KMS-11 (cell line): ENCODE results near the gene AHRR.

Experiments used
- H2AFZ ChIP-seq: fragments of 200-600 bp; sonication (generic); 2 replicates; pipeline ENCODE4 v1.6.1; 2016; ENCODE audit warnings: antibody characterized with exemption, mixed run types, low read depth
- H3K27ac ChIP-seq: fragments of 200-600 bp; sonication (generic); 2 replicates; pipeline ENCODE4 v1.6.1; 2016; ENCODE audit warnings: mild to moderate bottlenecking, mixed run types
- H3K27me3 ChIP-seq: fragments of 200-600 bp; sonication (generic); 2 replicates; pipeline ENCODE4 v1.6.1; 2017; ENCODE audit warnings: mild to moderate bottlenecking, low read depth, mixed run types, moderate library complexity; ENCODE audit not compliant: insufficient read depth
- H3K36me3 ChIP-seq: fragments of 200-600 bp; sonication (generic); 2 replicates; pipeline ENCODE4 v1.6.1; 2017; ENCODE audit warnings: mild to moderate bottlenecking, mixed run types; ENCODE audit not compliant: insufficient read depth
- H3K4me1 ChIP-seq: fragments of 200-600 bp; sonication (generic); 2 replicates; pipeline ENCODE4 v1.6.1; 2016; ENCODE audit warnings: mild to moderate bottlenecking, low read depth, mixed run types; ENCODE audit not compliant: poor library complexity, severe bottlenecking
- H3K4me2 ChIP-seq: fragments of 200-600 bp; sonication (generic); 2 replicates; pipeline ENCODE4 v1.7.0; 2016; ENCODE audit warnings: mild to moderate bottlenecking, mixed run types
- H3K4me3 ChIP-seq: fragments of 200-600 bp; sonication (generic); IDR thresholded peaks from 2 replicates; pipeline ENCODE4 v1.6.1; 2017; ENCODE audit warnings: low read depth, low read length, mixed read lengths; ENCODE audit not compliant: insufficient read depth
- H3K79me2 ChIP-seq: fragments of 200-600 bp; sonication (generic); 2 replicates; pipeline ENCODE4 v1.6.1; 2016; ENCODE audit warnings: low read depth, mixed run types; ENCODE audit not compliant: insufficient read depth
- H3K9ac ChIP-seq: fragments of 200-600 bp; sonication (generic); 2 replicates; pipeline ENCODE4 v1.6.1; 2016; ENCODE audit warnings: mild to moderate bottlenecking, mixed run types
- H4K20me1 ChIP-seq: fragments of 200-600 bp; sonication (generic); 2 replicates; pipeline ENCODE4 v1.6.1; 2016; ENCODE audit warnings: mild to moderate bottlenecking, mixed run types; ENCODE audit not compliant: insufficient read depth
- CTCF ChIP-seq: fragments of 200-600 bp; sonication (generic); conservative IDR thresholded peaks from 2 replicates; pipeline ENCODE4 v1.6.1; 2017; ENCODE audit warnings: low read depth, mild to moderate bottlenecking, antibody characterized with exemption, low read length, moderate library complexity, mixed read lengths

The AHRR gene

GRCh38 chr5:389197-389821 is 67.8 kb downstream of the AHRR start:
- no peaks in the 10 kb centered on the region for H4K20me1 ChIP-seq
- H2AFZ ChIP-seq = no peak overlapping the region
- H3K79me2 ChIP-seq = no peaks in the 10 kb centered on the region
- no peak overlapping the region for H3K27ac ChIP-seq
- H3K4me1 ChIP-seq = no peaks in the 10 kb centered on the region
- no peak overlapping the region for H3K4me2 ChIP-seq
- no peak overlapping the region for H3K4me3 ChIP-seq
- no peak overlapping the region for H3K9ac ChIP-seq
- H3K36me3 ChIP-seq = no peaks in the 10 kb centered on the region
- TF ChIP-seq CTCF = no peak
- no peaks in the 10 kb centered on the region for H3K27me3 ChIP-seq

- Histone ChIP-seq H2AFZ (no peak overlapping the region), H3K4me1 (no peaks in the 10 kb centered on the region), H3K9ac (no peak overlapping the region), H3K27ac (no peak overlapping the region), H3K79me2 (no peaks in the 10 kb centered on the region), H4K20me1 (no peaks in the 10 kb centered on the region), H3K4me3 (no peak overlapping the region), H3K4me2 (no peak overlapping the region), H3K27me3 (no peaks in the 10 kb centered on the region), H3K36me3 (no peaks in the 10 kb centered on the region)
- TF ChIP-seq CTCF = no peak
Measured at GRCh38 chr5:389891-390622, 68.5 kb downstream of the AHRR start.

GRCh38 chr5:390623-391491 is 69.3 kb downstream of the AHRR start:
- H3K36me3 ChIP-seq = no peaks in the 10 kb centered on the region
- no peaks in the 10 kb centered on the region for H3K79me2 ChIP-seq
- no peak for TF ChIP-seq CTCF
- H2AFZ ChIP-seq = no peak overlapping the region
- H3K4me3 ChIP-seq = no peak overlapping the region
- no peak overlapping the region for H3K27ac ChIP-seq
- no peak overlapping the region for H3K4me2 ChIP-seq
- no peaks in the 10 kb centered on the region for H3K27me3 ChIP-seq
- no peaks in the 10 kb centered on the region for H3K4me1 ChIP-seq
- H4K20me1 ChIP-seq = no peaks in the 10 kb centered on the region
- no peak overlapping the region for H3K9ac ChIP-seq

GRCh38 chr5:392431-392988 is 71.0 kb downstream of the AHRR start:
- H3K9ac ChIP-seq = no peak overlapping the region
- H3K4me3 ChIP-seq = no peak overlapping the region
- no peak for TF ChIP-seq CTCF
- H4K20me1 ChIP-seq = no peaks in the 10 kb centered on the region
- H3K4me1 ChIP-seq = no peaks in the 10 kb centered on the region
- H3K79me2 ChIP-seq = no peaks in the 10 kb centered on the region
- no peak overlapping the region for H3K4me2 ChIP-seq
- H3K27me3 ChIP-seq = no peaks in the 10 kb centered on the region
- H3K36me3 ChIP-seq = no peaks in the 10 kb centered on the region
- H3K27ac ChIP-seq = no peak overlapping the region
- no peak overlapping the region for H2AFZ ChIP-seq
